NAMALWA (cell line): ENCODE measurements around the gene CDKAL1.

Experiments
- DNase-seq: peaks from one replicate; pipeline ENCODE4 v3.0.0-alpha.2; 2015; ENCODE audit warnings: low spot score

CDKAL1 gene

GRCh38 chr6:21259660-21260059 is 725.4 kb downstream of the CDKAL1 start:
- DNase-seq: no peak

DNA sequence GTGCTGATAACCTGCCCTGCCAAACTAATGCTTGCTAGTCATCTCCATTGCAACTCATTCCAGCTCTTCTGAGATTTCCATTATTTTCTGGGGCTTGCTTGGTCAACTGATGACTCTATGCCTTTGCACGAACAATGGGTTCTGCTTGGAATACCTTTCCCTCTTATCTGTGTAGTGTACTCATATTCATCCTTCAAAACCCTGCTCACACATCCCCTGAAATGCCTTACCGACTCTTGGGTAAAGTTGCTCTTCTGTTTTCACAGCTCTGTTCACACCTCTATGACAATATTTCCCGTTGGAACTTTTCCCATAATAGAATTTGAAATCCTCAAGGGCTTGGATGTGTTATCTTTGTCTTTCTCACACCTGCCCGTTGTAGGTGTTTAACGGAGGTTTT is 728.2 kb downstream of the CDKAL1 start:
- DNase-seq: no peak

DNA sequence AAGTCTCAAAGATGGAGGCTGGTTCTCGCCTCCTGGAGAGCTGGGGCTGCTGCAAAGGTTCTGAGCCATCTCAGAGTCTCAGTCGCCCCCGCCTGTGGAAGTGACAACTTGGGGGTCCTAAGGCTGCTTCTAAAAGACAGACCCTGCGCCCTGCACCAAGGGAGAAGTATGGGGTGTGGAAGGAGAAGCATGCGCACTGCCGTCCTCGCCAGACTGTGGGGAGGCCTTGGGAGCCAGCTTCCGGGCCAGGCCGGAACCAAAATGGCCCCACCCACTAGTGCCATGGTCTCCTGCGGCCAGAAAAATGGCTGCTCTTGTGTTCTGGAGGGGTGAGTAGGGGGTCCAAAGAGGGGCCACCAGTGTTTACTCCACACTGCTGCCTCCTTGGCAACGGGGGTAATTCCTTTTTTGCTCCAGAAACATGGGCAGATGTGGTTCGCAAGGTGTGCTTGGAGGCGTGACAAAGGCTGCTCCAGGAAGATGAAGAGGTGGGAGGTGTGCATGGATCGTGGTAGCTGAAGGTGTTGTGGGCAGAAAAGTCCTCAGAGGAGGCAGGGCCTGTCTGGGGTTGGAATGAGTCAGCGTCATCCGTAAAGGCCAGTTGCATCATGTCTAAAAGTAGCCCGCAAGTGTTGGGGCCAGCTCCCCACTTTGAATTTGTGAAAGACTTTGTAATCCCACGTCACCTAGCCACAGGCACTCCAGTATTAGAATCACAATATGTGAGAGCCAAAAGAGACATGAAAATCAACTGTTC is 729.5 kb downstream of the CDKAL1 start:
- DNase-seq: no peak

- no peak for DNase-seq
These were observed 730.2 kb downstream of the CDKAL1 start for GRCh38 chr6:21264288-21265033.

DNA sequence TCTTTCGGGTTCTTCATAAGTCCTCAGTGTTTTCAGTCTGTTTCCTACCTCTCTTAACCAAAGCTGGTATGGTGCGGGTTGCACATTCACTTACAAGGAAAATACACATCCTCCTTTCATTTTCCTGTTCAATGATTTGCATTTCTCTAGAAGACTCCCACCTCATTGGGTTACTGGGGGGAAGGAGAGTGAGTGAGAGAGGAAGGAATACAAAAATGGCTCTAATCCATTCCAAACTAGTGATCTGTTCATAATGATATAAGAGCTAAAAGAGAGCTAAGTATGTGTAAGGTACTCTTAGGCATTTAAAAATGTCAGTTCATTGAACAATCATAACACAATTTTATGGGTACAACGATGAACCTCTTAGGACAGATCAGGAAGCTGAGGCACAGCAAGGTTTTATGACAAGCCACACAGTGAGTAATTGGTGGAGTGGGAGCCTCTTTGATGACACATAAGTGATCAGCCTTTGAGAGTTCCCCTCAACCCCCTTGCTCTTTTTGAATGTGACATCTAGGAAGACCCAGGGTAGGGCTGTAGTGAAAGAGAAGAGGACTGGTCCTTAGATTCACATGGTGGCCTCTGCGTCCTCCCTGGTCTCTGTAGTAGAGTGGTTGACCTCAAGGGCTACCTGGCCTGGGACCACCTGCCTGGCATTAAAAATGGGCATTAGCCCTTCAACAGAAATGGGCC is 730.9 kb downstream of the CDKAL1 start:
- no peak for DNase-seq

DNA sequence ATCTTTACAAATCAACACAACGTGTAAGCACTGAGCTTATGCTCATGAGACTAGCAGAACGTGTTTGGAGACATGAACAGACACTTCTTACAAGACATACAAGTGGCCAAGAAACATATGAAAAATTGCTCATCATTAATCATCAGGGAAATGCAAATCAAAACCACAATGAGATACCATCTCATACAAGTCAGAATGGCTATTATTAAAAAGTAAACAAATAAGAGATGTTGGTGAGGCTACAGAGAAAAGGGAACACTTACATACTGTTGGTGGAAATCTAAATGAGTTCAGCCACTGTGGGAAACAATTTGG is 731.4 kb downstream of the CDKAL1 start:
- no peak for DNase-seq

DNA sequence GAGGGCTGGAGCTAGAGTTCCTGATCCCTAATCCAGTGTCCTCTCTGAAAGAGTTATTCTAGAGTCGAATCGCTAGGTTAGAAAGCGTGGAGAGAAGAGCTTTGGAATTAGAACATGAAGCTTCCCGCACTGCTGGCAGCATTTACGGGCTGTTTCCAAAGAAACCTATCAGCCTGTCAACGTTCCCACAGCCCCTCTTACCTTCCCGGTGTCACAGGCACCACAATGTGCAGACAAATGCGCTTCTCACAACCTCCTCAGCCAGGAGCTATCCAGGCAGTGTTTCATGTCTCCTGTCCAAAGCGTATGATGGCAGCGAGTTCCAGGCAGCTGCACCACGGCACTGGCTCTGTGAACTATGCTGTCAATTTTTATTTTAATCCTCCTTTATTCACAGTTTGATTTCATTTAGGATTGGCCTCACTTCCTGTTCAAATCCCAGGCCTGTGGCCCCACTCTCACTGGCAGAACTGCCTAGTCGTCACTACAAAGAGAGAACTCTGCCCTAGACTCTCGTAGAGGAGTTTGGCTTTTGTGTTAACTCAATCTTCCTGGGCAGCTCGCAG is 736.5 kb downstream of the CDKAL1 start:
- no peak for DNase-seq

DNA sequence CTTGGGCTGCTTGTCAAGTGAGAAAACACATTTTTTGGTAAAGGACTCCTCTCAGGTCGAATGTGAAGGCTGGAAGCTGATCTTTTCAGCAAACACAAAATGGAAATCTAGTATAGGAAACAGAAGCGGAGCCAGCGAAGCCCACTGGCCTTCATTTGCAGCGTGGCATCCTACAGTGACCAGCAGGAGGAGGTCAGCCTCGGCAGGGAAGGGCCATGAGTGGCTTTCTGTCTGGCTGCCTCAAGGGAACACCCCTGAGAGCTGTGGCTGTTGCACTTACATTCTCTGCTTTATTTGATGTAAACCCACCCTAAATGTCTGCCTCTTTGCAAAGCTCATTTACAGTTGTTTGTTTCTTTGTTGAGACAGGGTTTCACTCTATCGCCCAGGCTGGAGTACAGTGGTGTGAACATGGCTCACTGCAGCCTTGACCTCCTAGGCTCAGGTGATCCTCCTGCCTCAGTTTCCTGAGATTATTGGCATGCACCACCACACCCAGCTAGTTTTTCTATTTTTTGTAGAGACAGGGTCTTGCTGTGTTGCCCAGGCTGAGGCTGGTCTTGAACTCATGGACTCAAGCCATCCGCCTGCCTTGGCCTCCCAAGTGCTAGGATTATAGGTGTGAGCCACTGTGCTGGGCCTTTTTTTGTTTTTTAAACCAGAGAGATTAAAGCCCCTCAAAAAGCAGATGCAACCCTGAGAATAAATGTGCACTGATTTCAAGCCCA is 737.3 kb downstream of the CDKAL1 start:
- DNase-seq: no peak

- DNase-seq: no peak
These were observed 739.2 kb downstream of the CDKAL1 start for GRCh38 chr6:21273451-21273850.

DNA sequence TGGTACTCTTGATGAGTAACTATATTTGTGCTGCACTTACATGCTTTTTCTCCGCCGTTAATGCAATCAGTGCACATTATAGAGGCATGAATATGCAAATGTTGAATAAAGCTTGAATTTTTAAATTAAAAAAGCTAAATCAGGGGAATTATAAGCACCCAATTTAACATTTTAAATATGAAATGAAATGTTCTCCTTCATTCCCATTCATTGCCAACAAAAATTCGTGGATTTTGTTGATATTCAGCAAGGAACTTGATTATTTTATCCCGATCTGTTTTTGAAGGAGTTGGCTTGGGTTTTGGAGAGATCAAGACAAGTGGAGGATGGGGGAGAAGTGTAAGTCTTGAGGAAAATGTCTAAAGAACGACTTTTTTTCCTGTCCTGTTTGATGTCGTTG is 740.6 kb downstream of the CDKAL1 start:
- no peak for DNase-seq

- no peak for DNase-seq
These were observed 743.5 kb downstream of the CDKAL1 start for GRCh38 chr6:21277601-21278374.

DNA sequence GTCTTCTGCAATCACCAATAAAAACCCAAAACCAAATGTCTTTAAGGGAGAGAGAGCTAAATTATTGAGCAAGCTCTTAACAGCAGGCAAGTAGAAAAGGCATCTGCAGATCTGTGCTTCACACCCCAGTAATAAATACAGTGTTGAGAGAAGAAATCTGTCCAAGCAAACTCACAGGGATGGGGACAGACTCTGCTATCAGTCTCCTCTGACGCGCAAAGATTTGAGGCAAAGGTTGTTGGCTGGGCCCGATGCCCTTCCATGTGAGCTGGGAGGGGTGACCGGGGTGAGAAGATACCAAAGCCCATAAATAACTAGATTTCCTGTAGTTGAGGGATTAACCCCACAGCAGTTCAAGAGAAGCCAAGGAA is 744.1 kb downstream of the CDKAL1 start:
- DNase-seq: no peak

DNA sequence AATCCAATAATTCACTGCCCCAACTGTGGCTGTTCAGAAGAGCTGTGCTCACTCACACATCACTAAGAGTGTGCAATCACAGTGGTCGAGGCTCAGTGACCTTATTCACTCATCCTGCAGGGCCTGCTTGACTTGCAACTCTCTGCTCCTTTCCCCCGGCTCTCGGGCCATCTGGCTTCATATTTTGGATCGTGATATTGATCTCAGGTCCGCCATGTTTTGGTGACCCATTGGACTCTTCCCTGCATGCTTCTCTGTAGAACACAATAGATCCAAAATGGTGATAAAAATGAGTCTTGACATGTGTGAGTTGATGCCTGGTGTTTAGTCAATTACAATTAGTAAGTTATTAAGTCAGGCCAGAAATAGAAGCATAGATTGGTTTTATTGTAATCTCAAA is 745.4 kb downstream of the CDKAL1 start:
- DNase-seq: no peak

- no peak for DNase-seq
These were observed 747.1 kb downstream of the CDKAL1 start for GRCh38 chr6:21281366-21281765.
